ENCODE measurements around the gene NCOA5.
"Not testable (repeated sequence)": the region's sequence is repeated elsewhere in the genome, so short reads cannot be mapped to it uniquely, and the experiment has no call there.

- not testable (repeated sequence) for TF ChIP-seq CTCF (conservative IDR thresholded peaks at IDR 0.05; ENCODE audit: low read depth, low read length); EZH2 (IDR thresholded peaks at IDR 0.05; ENCODE audit: borderline replicate concordance, low read depth, low read length, poor library complexity, severe bottlenecking)
Measured at GRCh38 chr20:46091622-46092535, 2.1 kb upstream of the NCOA5 start.
